GM21717 (cell line): ENCODE results near the gene KIF3A.
"Not testable (repeated sequence)": the region's sequence is repeated elsewhere in the genome, so short reads cannot be mapped to it uniquely, and the experiment has no call there.

Source experiments
- ATAC-seq: cut with Tn5 transposase; IDR thresholded peaks from one replicate; pipeline ENCODE4 v1.9.1; 2021; ENCODE audit warnings: mild to moderate bottlenecking, moderate library complexity; ENCODE audit not compliant: unreplicated experiment

KIF3A gene

GRCh38 chr5:132725745-132726144 lies 11.6 kb downstream of the KIF3A start:
- no peak for ATAC-seq

GRCh38 chr5:132718544-132719312 lies 18.6 kb downstream of the KIF3A start:
- ATAC-seq: no peak

GRCh38 chr5:132714456-132715307 lies 22.7 kb downstream of the KIF3A start:
- no peak for ATAC-seq

GRCh38 chr5:132708645-132709044 lies 28.7 kb downstream of the KIF3A start:
- ATAC-seq: no peak

GRCh38 chr5:132704875-132705274 lies 32.5 kb downstream of the KIF3A start:
- no peak for ATAC-seq

GRCh38 chr5:132695956-132696355 lies 41.4 kb downstream of the KIF3A start:
- no peak for ATAC-seq

- no peak for ATAC-seq
These were observed 44.7 kb downstream of the KIF3A start for GRCh38 chr5:132692632-132692967.

GRCh38 chr5:132691755-132692631 lies 45.4 kb downstream of the KIF3A start:
- not testable (repeated sequence) for ATAC-seq

- ATAC-seq: no peak
These were observed 47.2 kb downstream of the KIF3A start for GRCh38 chr5:132690156-132690555.

GRCh38 chr5:132689513-132689912 lies 47.8 kb downstream of the KIF3A start:
- ATAC-seq: no peak

- ATAC-seq: no peak
These were observed 48.6 kb downstream of the KIF3A start for GRCh38 chr5:132688536-132689339.

GRCh38 chr5:132687995-132688394 lies 49.4 kb downstream of the KIF3A start:
- no peak for ATAC-seq

GRCh38 chr5:132686193-132686592 lies 51.2 kb downstream of the KIF3A start:
- ATAC-seq: no peak

GRCh38 chr5:132684922-132685720 lies 52.2 kb downstream of the KIF3A start:
- no peak for ATAC-seq

GRCh38 chr5:132684491-132684890 lies 52.9 kb downstream of the KIF3A start:
- ATAC-seq: no peak

- ATAC-seq: no peak
These were observed 55.4 kb downstream of the KIF3A start for GRCh38 chr5:132681983-132682382.

- ATAC-seq: no peak
These were observed 55.9 kb downstream of the KIF3A start for GRCh38 chr5:132681476-132681831.

- ATAC-seq: no peak
These were observed 56.4 kb downstream of the KIF3A start for GRCh38 chr5:132680780-132681475.
